NCI-H748 treated with DMSO at 0.1 percent for 48 hours (cell line): ENCODE results near the gene DSG4.

Experiments
- DNase-seq: peaks from one replicate; lab custom pipeline; 2025; lab: John Stamatoyannopoulos, UW

DSG4 gene

GRCh38 chr18:31450409-31450808 is 73.8 kb downstream of the DSG4 start:
- no peak for DNase-seq

GRCh38 chr18:31451625-31452024 is 75.0 kb downstream of the DSG4 start:
- DNase-seq: no peak

- DNase-seq: no peak
Observed at GRCh38 chr18:31454066-31454708, 77.6 kb downstream of the DSG4 start.
